CD8-positive, alpha-beta memory T cell (primary cell): ENCODE results near the gene RCBTB2. TPM values are rescaled to one million over a fixed set of nuclear protein-coding genes. Genes with fewer than 3 reads are reported as not detected.

Experiments
- CTCF ChIA-PET: fragments of 350-600 bp; sonication (Branson Sonifier 250); formaldehyde crosslinking; loops from one replicate; lab custom pipeline; 2021; ENCODE audit warnings: antibody characterized with exemption; lab: Charles Lee
- POLR2A ChIA-PET: fragments of 350-600 bp; sonication (Branson Sonifier 250); formaldehyde crosslinking; loops from one replicate; lab custom pipeline; 2021; ENCODE audit warnings: antibody characterized with exemption; lab: Charles Lee
- DNase-seq, 5 donors: peaks; one replicate each; pipeline versions ENCODE4 v3.0.0 to v3.0.0-alpha.2; 2020 to 2022; ENCODE audit warnings: mixed read lengths in 1 of 5
- H3K27ac ChIP-seq: one replicate; pipeline ENCODE4 v1.7.0; 2013; ENCODE audit warnings: low read depth, mild to moderate bottlenecking, low read length, moderate library complexity
- H3K27me3 ChIP-seq: 2 replicates; pipeline ENCODE4 v1.7.0; 2013; ENCODE audit warnings: low read length, mild to moderate bottlenecking; ENCODE audit not compliant: insufficient read depth, poor library complexity, severe bottlenecking
- H3K36me3 ChIP-seq: 2 replicates; pipeline ENCODE4 v1.7.0; 2013; ENCODE audit warnings: mild to moderate bottlenecking, low read length, moderate library complexity; ENCODE audit not compliant: insufficient read depth
- H3K4me1 ChIP-seq: 2 replicates; pipeline ENCODE4 v1.7.0; 2013; ENCODE audit warnings: mild to moderate bottlenecking, low read length, moderate library complexity; ENCODE audit not compliant: insufficient read depth
- H3K4me3 ChIP-seq: 2 replicates; pipeline ENCODE4 v1.7.0; 2013; ENCODE audit warnings: mild to moderate bottlenecking, low read length
- H3K9me3 ChIP-seq: 2 replicates; pipeline ENCODE4 v1.7.0; 2013; ENCODE audit warnings: mild to moderate bottlenecking, low read length
- H3K27ac Mint-ChIP-seq, 8 donors: one replicate each; pipeline ENCODE4 v1.8.0; 2020 to 2021; ENCODE audit warnings: mixed read lengths in 8 of 8, mild to moderate bottlenecking in 6 of 8, inconsistent platforms in 3 of 8, moderate library complexity in 3 of 8
- H3K27me3 Mint-ChIP-seq, 2 donors: one replicate each; pipeline ENCODE4 v1.8.0; 2020 to 2021; ENCODE audit warnings: mixed read lengths in 2 of 2, mild to moderate bottlenecking in 1 of 2, moderate library complexity in 1 of 2
- H3K36me3 Mint-ChIP-seq, 3 donors: one replicate each; pipeline ENCODE4 v1.8.0; 2020 to 2021; ENCODE audit warnings: mixed read lengths in 3 of 3, inconsistent platforms in 1 of 3, mild to moderate bottlenecking in 1 of 3
- H3K4me1 Mint-ChIP-seq, 3 donors: one replicate each; pipeline ENCODE4 v1.8.0; 2020 to 2021; ENCODE audit warnings: mixed read lengths in 3 of 3, inconsistent platforms in 1 of 3, mild to moderate bottlenecking in 1 of 3
- H3K4me3 Mint-ChIP-seq, 7 donors: one replicate each; pipeline ENCODE4 v1.8.0; 2020 to 2021; ENCODE audit warnings: mixed read lengths in 7 of 7, mild to moderate bottlenecking in 6 of 7, moderate library complexity in 4 of 7, inconsistent platforms in 2 of 7
- H3K9me3 Mint-ChIP-seq, 5 donors: one replicate each; pipeline ENCODE4 v1.8.0; 2020 to 2022; ENCODE audit warnings: mixed read lengths in 5 of 5, mild to moderate bottlenecking in 3 of 5, moderate library complexity in 2 of 5, inconsistent platforms in 1 of 5
- polyA plus RNA-seq: library from polyadenylated mRNA; unstranded; fragments of 300-500 nt; fragmentation: Illumina TruSeq; gene quantifications from one replicate; pipeline ENCODE4 v1.2.3, GENCODE V29; 2021
- total RNA-seq, 2 experiments: library from RNA; stranded (reverse); gene quantifications; one replicate each; pipeline ENCODE4 v1.2.3, GENCODE V29; 2021

The RCBTB2 gene
- total and polyA plus RNA-seq, 3 experiments from 2014 or later = 5.4 to 23.4 (median 6.5) TPM

DNA sequence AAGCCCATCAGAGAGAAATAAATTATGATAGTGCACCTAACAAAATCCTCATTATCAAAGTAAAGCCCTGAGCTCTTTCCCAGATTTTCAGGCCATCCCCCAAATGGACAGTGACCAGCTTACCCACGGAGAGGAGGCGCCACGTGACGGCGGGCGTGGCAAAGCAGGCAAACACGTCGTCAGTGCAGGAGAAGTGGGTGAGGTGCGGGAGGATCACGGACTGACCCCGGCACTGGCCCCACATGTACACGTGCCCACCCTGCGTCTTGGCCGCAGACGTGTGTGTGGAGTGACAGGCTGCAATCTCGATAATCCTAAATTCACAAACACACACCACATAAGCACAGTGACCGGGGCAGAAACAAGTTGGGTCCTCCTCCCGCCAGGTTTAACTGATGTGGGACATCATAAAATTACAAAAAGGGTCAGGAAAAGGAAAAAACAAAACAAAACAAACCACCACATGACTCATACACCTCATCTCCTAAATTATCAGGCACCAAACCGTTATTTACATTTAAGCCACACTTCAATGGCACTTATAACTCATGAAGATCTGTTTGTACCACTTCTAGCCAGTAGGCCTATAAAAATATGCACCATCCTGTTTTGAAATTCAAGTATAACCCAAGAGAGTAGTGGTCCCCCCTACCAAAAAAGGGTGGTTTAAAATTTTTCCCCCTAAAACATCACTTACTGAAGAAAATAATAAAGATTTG is 30.1 kb downstream of the RCBTB2 start:
- Histone ChIP-seq H3K4me1 (peaks cover 40% of the 10 kb centered on the region), H3K36me3 (no peaks in the 10 kb centered on the region), H3K27me3 (no peaks in the 10 kb centered on the region), H3K4me3 (no peak overlapping the region), H3K9me3 (no peaks in the 10 kb centered on the region), H3K27ac (no peak overlapping the region)
- ChIA-PET CTCF (interaction anchor here (1.5 kb wide), 1 partner anchor 40 kb away, joined by 3 read pairs; no protein-coding TSS in a partner anchor), POLR2A (no interaction called here)
- Mint-ChIP-seq H3K27ac (peak overlapping the region in 2 of 8 donors; percentile 8 to 79), H3K9me3 (no peaks in the 10 kb centered on the region), H3K27me3 (no peaks in the 10 kb centered on the region), H3K4me3 (no peak overlapping the region), H3K4me1 (peaks cover 53 to 77% (median 76%) of the 10 kb centered on the region in 3 donors), H3K36me3 (peaks cover 0 to 2% (median 2%) of the 10 kb centered on the region in 3 donors)
- no peak for DNase-seq

DNA sequence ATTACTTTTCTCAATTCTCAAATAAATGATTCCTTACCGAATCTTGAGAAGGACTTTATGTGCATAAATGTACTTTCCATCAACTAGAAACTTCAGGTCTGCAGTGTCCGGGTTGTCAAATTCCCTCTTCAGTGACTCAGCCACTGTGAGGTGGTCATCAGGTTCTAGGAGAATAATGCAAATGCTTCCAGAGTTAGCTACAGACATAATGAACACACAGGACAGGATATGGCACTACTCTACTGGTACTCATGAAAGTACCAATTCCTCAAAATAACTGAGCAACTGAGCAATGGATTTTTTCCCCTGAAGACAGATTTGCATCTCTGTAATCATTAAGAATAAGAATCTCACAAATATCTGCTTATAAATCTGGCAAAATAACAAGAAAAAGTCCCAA is 31.2 kb downstream of the RCBTB2 start:
- Histone ChIP-seq H3K27ac (no peak overlapping the region), H3K9me3 (no peaks in the 10 kb centered on the region), H3K36me3 (no peaks in the 10 kb centered on the region), H3K4me3 (no peak overlapping the region), H3K27me3 (no peaks in the 10 kb centered on the region), H3K4me1 (peaks cover 43% of the 10 kb centered on the region)
- ChIA-PET CTCF (interaction anchor here (0.9 to 1.7 kb wide), 3 partner anchors 30 to 39 kb away, joined by 3 read pairs; no protein-coding TSS in a partner anchor), POLR2A (no interaction called here)
- Mint-ChIP-seq H3K9me3 (no peaks in the 10 kb centered on the region), H3K27me3 (no peaks in the 10 kb centered on the region), H3K36me3 (peaks cover 0 to 2% (median 2%) of the 10 kb centered on the region in 3 donors), H3K4me3 (no peak overlapping the region), H3K27ac (peak overlapping the region in 2 of 8 donors; percentile 16 to 62), H3K4me1 (peaks cover 59 to 67% (median 66%) of the 10 kb centered on the region in 3 donors)
- no peak for DNase-seq

DNA sequence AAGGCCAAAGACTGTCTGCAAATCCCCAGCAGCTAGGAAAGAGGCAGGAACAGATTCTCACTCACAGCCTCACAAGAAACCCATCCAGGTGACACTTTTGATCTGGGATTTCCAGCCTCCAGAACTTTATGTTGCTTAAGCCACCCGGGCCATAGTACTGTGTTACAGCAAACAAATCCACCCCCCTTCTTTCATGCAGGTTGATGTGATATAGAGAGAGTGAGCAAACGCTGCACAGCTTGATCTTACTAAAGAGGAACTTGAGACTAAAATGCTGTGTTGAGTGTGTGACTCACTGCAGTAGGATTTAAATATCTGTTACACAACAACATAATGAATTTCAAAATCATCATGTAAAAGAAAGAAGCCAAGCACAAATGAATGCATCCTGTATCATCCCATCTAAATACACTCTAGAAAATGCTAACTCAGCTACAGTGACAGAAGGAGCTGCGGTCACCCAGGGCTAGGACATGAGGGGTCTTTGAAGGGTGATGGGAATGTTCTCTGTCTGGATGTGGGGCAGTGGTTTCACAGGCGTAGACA is 32.2 kb downstream of the RCBTB2 start:
- Histone ChIP-seq H3K4me3 (no peak overlapping the region), H3K27ac (no peak overlapping the region), H3K9me3 (no peaks in the 10 kb centered on the region), H3K4me1 (peaks cover 40% of the 10 kb centered on the region), H3K36me3 (no peaks in the 10 kb centered on the region), H3K27me3 (no peaks in the 10 kb centered on the region)
- no peak overlapping the region for H3K4me3 Mint-ChIP-seq
- no peaks in the 10 kb centered on the region for H3K9me3 Mint-ChIP-seq
- H3K4me1 Mint-ChIP-seq = peaks cover 56 to 57% (median 57%) of the 10 kb centered on the region in 3 donors
- no peak for DNase-seq
- no peaks in the 10 kb centered on the region for H3K27me3 Mint-ChIP-seq
- peak overlapping the region in 5 of 8 donors; percentile 13 to 47 (median 31) for H3K27ac Mint-ChIP-seq
- POLR2A ChIA-PET = no interaction called here
- H3K36me3 Mint-ChIP-seq = peaks cover 0 to 2% (median 2%) of the 10 kb centered on the region in 3 donors
- CTCF ChIA-PET = interaction anchor here (0.9 to 1.7 kb wide), 3 partner anchors 31 to 69 kb away, joined by 3 read pairs; no protein-coding TSS in a partner anchor

DNA sequence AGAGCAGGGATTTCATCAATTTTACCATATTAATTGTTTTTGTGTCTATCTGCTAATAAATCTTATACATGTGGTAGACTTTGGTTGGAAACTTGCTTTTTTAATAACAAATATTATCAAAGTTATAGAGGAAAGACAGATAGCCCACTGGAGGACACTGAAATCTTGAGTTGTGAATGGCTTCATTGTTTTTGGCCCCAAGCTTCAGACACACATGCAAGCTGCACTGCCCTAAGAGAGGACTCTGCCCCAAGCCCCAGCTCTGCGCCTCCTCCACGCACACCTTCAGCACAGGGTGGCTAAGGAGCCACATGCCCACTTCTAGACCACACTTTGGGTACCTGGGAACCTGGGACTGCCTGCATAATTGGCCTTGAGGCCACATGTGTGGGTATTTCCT is 35.2 kb downstream of the RCBTB2 start:
- Histone ChIP-seq H3K36me3 (no peaks in the 10 kb centered on the region), H3K27ac (no peak overlapping the region), H3K4me1 (peaks cover 38% of the 10 kb centered on the region), H3K27me3 (no peaks in the 10 kb centered on the region), H3K9me3 (no peaks in the 10 kb centered on the region), H3K4me3 (no peak overlapping the region)
- no peak for DNase-seq
- Mint-ChIP-seq H3K4me1 (peaks cover 27 to 43% (median 28%) of the 10 kb centered on the region in 3 donors), H3K9me3 (no peaks in the 10 kb centered on the region), H3K36me3 (peaks cover 0 to 2% (median 2%) of the 10 kb centered on the region in 3 donors), H3K27ac (peak overlapping the region in 1 of 8 donors; percentile 59), H3K4me3 (no peak overlapping the region), H3K27me3 (no peaks in the 10 kb centered on the region)
- CTCF ChIA-PET = no interaction called here
- POLR2A ChIA-PET = no interaction called here

DNA sequence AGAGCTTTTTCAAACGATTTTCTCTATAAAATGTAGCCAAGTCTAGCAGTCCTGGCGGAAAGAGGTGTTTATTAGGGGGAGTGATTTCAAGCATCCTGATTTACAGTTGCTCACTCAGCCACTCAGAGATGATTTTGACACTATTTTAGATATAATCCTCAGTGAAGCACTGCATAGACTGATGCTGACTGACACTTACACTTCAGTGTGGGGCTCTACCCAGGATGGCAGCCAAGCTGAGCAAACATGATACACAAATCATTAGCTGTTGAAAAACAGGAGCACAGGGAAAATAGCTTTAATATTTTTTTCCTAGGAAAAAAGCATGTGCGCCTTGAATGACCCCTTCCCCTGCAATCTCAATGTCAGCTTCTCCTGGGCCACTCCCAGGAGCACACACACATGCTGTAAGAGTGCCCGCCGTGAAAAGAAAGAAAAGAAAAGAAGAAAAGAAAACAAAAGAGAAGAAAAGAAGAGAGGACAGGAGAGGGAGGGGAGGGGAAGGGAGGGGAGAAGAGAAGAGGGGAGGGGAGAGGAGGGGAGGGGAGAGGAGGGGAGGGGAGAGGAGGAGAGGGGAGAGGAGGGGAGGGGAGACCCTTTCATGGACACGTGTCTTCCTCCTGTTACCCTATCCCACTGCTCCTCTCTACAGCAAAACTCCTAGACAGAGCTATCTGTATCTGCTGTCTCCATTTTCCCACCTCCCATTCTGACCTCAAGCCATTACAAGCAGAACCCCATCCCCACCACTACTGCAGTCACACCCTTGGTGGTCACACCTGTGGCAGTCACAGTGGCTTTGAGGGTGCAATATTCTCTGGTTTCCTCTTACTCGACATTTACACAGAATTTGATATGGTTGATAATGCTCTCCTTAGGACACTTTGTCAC is 36.4 kb downstream of the RCBTB2 start:
- peaks cover 47% of the 10 kb centered on the region for H3K4me1 ChIP-seq
- H3K36me3 Mint-ChIP-seq = peaks cover 0 to 2% (median 2%) of the 10 kb centered on the region in 3 donors
- no peaks in the 10 kb centered on the region for H3K27me3 Mint-ChIP-seq
- no peaks in the 10 kb centered on the region for H3K27me3 ChIP-seq
- H3K4me1 Mint-ChIP-seq = peaks cover 23 to 43% (median 23%) of the 10 kb centered on the region in 3 donors
- H3K36me3 ChIP-seq = no peaks in the 10 kb centered on the region
- peak overlapping the region; percentile 13 for H3K4me3 ChIP-seq
- DNase-seq = peak in 2 of 5 donors; percentile 30 to 50
- H3K9me3 ChIP-seq = no peaks in the 10 kb centered on the region
- H3K9me3 Mint-ChIP-seq = no peaks in the 10 kb centered on the region
- POLR2A ChIA-PET = interaction anchor here (0.9 kb wide), 1 partner anchor 264 kb away, joined by 3 read pairs; the partner anchor contains the start of gene ITM2B
- peak overlapping the region in 7 of 8 donors; percentile 7 to 91 (median 59) for H3K27ac Mint-ChIP-seq
- CTCF ChIA-PET = no interaction called here
- H3K4me3 Mint-ChIP-seq = peak overlapping the region; percentile 29 to 60 (median 49)
- H3K27ac ChIP-seq = no peak overlapping the region

DNA sequence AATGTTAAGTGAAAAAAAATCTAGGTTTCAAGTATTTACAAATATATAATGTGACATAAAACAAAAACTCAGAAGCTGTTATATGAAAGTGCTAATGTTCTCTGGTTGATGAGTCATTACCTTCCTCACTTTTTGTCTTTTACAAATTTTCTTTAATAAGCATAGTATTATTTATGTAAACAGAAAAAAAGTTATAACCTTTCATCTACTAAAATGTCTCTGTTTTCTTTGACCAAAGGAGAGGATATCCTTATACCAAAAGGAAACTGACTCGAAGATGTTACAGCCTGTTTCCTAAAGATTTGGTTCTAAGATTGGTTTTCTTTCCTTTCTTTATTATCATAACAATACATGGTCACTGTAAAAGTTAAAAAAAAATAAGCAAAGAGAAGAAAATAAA is 38.0 kb downstream of the RCBTB2 start:
- peaks cover 11 to 33% (median 12%) of the 10 kb centered on the region in 3 donors for H3K4me1 Mint-ChIP-seq
- H3K27me3 Mint-ChIP-seq = no peaks in the 10 kb centered on the region
- POLR2A ChIA-PET = interaction anchor here (1.2 to 1.5 kb wide), 3 partner anchors 11 to 67 kb away, joined by 3 to 5 read pairs (median 4); partner anchors contain the start of gene RCBTB2

DNA sequence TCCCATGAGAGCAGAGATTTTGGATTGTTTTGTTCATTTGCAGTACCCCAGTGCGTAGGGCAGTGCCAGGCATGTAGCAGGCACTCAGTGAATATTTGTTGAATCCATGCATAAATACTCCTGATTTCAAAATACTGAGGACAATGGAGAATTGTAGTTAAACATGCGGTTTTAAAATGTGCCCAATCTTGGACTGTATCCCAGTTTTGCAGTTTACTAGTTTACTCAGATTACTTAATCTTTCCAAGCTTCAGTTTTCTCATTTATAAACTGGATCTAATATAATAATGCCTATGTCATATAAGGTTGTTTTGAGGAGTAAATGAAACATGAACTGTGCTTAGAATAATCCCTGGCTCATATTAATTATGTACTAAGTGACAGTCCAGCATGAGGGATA is 39.0 kb downstream of the RCBTB2 start:
- H3K27ac Mint-ChIP-seq = peak overlapping the region in 1 of 8 donors; percentile 24
- POLR2A ChIA-PET = interaction anchor here (0.6 to 1.5 kb wide), 2 partner anchors 12 to 270 kb away, joined by 4 to 6 read pairs; no protein-coding TSS in a partner anchor
- H3K36me3 ChIP-seq = no peaks in the 10 kb centered on the region
- no peaks in the 10 kb centered on the region for H3K27me3 Mint-ChIP-seq
- no peak overlapping the region for H3K4me3 ChIP-seq
- H3K4me1 Mint-ChIP-seq = peaks cover 3 to 28% (median 4%) of the 10 kb centered on the region in 3 donors
- no peak for DNase-seq
- H3K4me3 Mint-ChIP-seq = no peak overlapping the region
- no peaks in the 10 kb centered on the region for H3K9me3 Mint-ChIP-seq
- no peaks in the 10 kb centered on the region for H3K27me3 ChIP-seq
- no peak overlapping the region for H3K27ac ChIP-seq
- H3K9me3 ChIP-seq = no peaks in the 10 kb centered on the region
- CTCF ChIA-PET = interaction anchor here (1.0 to 2.4 kb wide), 4 partner anchors 10 to 456 kb away, joined by 3 to 7 read pairs (median 4); partner anchors contain the start of genes MED4 and NUDT15
- H3K4me1 ChIP-seq = peaks cover 72% of the 10 kb centered on the region
- H3K36me3 Mint-ChIP-seq = peaks cover 0 to 7% (median 6%) of the 10 kb centered on the region in 3 donors

More for the DNA sequence above, 38.0 kb downstream of the RCBTB2 start:
- CTCF ChIA-PET = interaction anchor here (1.0 to 2.4 kb wide), 4 partner anchors 10 to 457 kb away, joined by 3 to 7 read pairs (median 4); partner anchors contain the start of gene NUDT15
- Mint-ChIP-seq H3K36me3 (peaks cover 0 to 2% (median under 1%) of the 10 kb centered on the region in 3 donors), H3K4me3 (peak overlapping the region in 1 of 7 donors; percentile 58), H3K27ac (peak overlapping the region in 2 of 8 donors; percentile 10 to 15), H3K9me3 (no peaks in the 10 kb centered on the region)
- no peak overlapping the region for H3K4me3 ChIP-seq
- H3K9me3 ChIP-seq = no peaks in the 10 kb centered on the region
- no peak for DNase-seq
- H3K4me1 ChIP-seq = peaks cover 61% of the 10 kb centered on the region
- no peaks in the 10 kb centered on the region for H3K36me3 ChIP-seq
- no peak overlapping the region for H3K27ac ChIP-seq
- no peaks in the 10 kb centered on the region for H3K27me3 ChIP-seq
